Measurements from ENCODE around the gene GINS1. TPM values are rescaled to one million over a fixed set of nuclear protein-coding genes. Genes with fewer than 3 reads are reported as not detected.

Gene GINS1
- total and polyA plus RNA-seq, 4 donors = 0.17 to 11.4 (median 0.48) TPM

DNA sequence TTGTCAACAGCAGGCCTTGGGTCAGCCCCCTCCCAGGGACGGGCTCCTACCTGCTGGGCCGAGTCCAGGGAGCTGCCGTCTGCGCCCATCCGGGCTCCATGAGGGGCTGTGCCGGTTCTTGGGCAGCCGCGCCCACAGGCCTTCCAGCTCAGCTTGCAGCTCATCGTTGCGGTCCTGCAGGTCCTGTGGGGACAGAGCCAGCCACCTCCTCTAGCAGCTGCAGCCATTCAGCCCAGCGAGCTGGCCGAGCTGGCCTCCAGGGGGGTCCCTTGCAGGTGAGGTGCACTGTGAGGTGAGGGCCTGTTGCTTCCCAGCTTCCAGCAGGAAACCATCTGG lies 74.4 kb downstream of the GINS1 start (continued):
- TF ChIP-seq, protein P1, sequence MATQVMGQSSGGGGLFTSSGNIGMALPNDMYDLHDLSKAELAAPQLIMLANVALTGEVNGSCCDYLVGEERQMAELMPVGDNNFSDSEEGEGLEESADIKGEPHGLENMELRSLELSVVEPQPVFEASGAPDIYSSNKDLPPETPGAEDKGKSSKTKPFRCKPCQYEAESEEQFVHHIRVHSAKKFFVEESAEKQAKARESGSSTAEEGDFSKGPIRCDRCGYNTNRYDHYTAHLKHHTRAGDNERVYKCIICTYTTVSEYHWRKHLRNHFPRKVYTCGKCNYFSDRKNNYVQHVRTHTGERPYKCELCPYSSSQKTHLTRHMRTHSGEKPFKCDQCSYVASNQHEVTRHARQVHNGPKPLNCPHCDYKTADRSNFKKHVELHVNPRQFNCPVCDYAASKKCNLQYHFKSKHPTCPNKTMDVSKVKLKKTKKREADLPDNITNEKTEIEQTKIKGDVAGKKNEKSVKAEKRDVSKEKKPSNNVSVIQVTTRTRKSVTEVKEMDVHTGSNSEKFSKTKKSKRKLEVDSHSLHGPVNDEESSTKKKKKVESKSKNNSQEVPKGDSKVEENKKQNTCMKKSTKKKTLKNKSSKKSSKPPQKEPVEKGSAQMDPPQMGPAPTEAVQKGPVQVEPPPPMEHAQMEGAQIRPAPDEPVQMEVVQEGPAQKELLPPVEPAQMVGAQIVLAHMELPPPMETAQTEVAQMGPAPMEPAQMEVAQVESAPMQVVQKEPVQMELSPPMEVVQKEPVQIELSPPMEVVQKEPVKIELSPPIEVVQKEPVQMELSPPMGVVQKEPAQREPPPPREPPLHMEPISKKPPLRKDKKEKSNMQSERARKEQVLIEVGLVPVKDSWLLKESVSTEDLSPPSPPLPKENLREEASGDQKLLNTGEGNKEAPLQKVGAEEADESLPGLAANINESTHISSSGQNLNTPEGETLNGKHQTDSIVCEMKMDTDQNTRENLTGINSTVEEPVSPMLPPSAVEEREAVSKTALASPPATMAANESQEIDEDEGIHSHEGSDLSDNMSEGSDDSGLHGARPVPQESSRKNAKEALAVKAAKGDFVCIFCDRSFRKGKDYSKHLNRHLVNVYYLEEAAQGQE (IDR thresholded peaks at IDR 0.05) = no peak
- TF ChIP-seq, protein P2, sequence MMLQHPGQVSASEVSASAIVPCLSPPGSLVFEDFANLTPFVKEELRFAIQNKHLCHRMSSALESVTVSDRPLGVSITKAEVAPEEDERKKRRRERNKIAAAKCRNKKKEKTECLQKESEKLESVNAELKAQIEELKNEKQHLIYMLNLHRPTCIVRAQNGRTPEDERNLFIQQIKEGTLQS (IDR thresholded peaks at IDR 0.05) = no peak
- TF ChIP-seq YY1 (IDR thresholded peaks at IDR 0.05) = no peak
- no peak for TF ChIP-seq JUND (IDR thresholded peaks at IDR 0.05)
- TF ChIP-seq EGR1 (IDR thresholded peaks at IDR 0.05; ENCODE audit: low read depth in 2 of 2) = no peak

DNA sequence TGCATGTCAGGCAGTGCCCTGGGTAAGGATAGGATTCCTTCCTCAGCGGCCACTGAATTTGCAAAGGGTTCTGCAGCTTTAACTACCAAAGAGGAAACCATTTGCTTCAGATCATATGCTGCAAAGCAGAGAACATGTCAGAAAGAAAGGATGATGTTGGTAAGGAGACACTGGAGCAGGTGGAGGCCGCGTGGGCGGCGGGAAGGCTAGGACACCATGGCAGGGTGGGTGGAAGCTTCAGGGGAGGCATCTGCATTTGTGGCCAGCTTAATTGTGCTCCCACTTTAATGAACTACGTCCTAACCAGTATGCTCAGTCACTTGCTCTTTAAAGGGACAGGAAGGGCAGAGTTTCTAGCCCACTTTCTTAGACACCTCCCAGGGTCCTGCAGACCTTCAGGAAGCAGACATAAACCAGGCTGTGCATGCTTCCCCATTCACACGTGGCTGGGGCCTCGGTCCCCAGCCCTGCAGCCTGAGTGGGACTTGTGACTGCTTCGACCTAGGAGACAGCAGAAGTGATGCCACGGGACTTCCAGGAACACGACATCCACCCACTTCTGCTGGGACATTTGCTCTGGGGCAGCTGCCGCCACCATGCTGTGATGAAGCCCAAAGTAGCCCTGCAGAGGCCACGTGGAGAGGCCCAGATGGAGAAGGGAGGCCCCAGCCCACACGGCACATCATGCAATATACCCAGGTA lies 76.1 kb downstream of the GINS1 start:
- TF ChIP-seq TAF1 (conservative IDR thresholded peaks at IDR 0.05) (no peak), RXRA (IDR thresholded peaks at IDR 0.05) (no peak), SP1 (IDR thresholded peaks at IDR 0.05) (no peak)
- Histone ChIP-seq H3K27ac (ENCODE audit: low read depth in 1 of 2, low read length in 2 of 2) (no peak overlapping the region), H3K9me3 (ENCODE audit: control insufficient read depth in 4 of 4, low read length in 3 of 4) (no peaks in the 10 kb centered on the region), H3K27me3 (ENCODE audit: control insufficient read depth in 4 of 4, insufficient read depth in 4 of 4, low read length in 3 of 4) (no peaks in the 10 kb centered on the region), H3K9ac (ENCODE audit: low read depth in 1 of 2, low read length in 2 of 2) (no peak overlapping the region), H3K4me1 (ENCODE audit: control insufficient read depth in 4 of 4, insufficient read depth in 4 of 4, low read length in 3 of 4) (no peaks in the 10 kb centered on the region), H3K4me3 (ENCODE audit: low read depth in 1 of 3, low read length in 3 of 3) (no peak overlapping the region), H3K36me3 (ENCODE audit: control insufficient read depth in 4 of 4, insufficient read depth in 3 of 4, low read depth in 1 of 4, low read length in 3 of 4) (peaks cover 0 to 31% (median 12%) of the 10 kb centered on the region in 4 donors)
- DNase-seq (ENCODE audit: low spot score) = no peak
- 87% methylated on average over 14 of the region's 14 CpGs for WGBS

DNA sequence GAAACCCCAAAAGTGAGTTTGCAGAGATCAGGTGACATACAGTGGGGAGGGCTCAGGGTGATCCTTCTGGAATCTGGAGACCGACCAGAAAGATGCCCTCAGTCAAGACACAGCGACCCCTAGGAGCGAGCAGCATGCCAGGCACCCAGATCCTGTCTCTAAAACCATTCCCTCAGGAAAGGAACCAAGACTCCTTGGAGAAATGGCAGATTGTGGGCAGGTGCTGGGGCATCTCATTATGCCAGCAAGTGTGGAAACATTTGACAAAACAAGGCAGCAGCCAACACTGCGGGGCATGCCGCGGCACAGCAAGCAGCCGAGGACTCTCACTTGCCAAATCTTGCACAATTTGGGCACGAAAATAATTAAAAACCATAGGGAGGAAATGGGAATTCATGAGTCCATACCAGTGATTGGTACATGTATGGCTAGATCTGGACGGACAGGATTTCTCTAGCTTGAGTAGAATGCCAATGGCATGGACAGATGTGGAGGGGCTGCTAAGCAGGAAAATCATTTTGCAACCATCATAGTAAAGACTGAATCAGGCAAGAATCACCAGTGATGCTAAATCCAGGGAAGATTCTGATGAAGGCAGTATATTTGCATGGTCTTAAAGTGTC lies 76.9 kb downstream of the GINS1 start:
- DNase-seq (ENCODE audit: low spot score) = no peak
- Histone ChIP-seq H3K27me3 (ENCODE audit: control insufficient read depth in 4 of 4, insufficient read depth in 4 of 4, low read length in 3 of 4) (no peaks in the 10 kb centered on the region), H3K27ac (ENCODE audit: low read depth in 1 of 2, low read length in 2 of 2) (no peak overlapping the region), H3K4me3 (ENCODE audit: low read depth in 1 of 3, low read length in 3 of 3) (no peak overlapping the region), H3K9me3 (ENCODE audit: control insufficient read depth in 4 of 4, low read length in 3 of 4) (no peaks in the 10 kb centered on the region), H3K4me1 (ENCODE audit: control insufficient read depth in 4 of 4, insufficient read depth in 4 of 4, low read length in 3 of 4) (no peaks in the 10 kb centered on the region), H3K9ac (ENCODE audit: low read depth in 1 of 2, low read length in 2 of 2) (no peak overlapping the region), H3K36me3 (ENCODE audit: control insufficient read depth in 4 of 4, insufficient read depth in 3 of 4, low read depth in 1 of 4, low read length in 3 of 4) (peaks cover 0 to 32% (median 12%) of the 10 kb centered on the region in 4 donors)
- TF ChIP-seq, protein P3, sequence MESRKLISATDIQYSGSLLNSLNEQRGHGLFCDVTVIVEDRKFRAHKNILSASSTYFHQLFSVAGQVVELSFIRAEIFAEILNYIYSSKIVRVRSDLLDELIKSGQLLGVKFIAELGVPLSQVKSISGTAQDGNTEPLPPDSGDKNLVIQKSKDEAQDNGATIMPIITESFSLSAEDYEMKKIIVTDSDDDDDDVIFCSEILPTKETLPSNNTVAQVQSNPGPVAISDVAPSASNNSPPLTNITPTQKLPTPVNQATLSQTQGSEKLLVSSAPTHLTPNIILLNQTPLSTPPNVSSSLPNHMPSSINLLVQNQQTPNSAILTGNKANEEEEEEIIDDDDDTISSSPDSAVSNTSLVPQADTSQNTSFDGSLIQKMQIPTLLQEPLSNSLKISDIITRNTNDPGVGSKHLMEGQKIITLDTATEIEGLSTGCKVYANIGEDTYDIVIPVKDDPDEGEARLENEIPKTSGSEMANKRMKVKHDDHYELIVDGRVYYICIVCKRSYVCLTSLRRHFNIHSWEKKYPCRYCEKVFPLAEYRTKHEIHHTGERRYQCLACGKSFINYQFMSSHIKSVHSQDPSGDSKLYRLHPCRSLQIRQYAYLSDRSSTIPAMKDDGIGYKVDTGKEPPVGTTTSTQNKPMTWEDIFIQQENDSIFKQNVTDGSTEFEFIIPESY (IDR thresholded peaks at IDR 0.05) = no peak
- TF ChIP-seq FOXA1 (IDR thresholded peaks at IDR 0.05) = no peak
- no peak for TF ChIP-seq EGR1 (IDR thresholded peaks at IDR 0.05; ENCODE audit: low read depth in 2 of 2)
- TF ChIP-seq HNF4A (conservative IDR thresholded peaks at IDR 0.05) = no peak
- TF ChIP-seq NR2F2 (IDR thresholded peaks at IDR 0.05) = no peak
- TF ChIP-seq GABPA (IDR thresholded peaks at IDR 0.05 in 1 of 2, conservative IDR thresholded peaks at IDR 0.05 in 1 of 2) = no peak
- TF ChIP-seq TAF1 (conservative IDR thresholded peaks at IDR 0.05) = no peak
- TF ChIP-seq, protein P4, sequence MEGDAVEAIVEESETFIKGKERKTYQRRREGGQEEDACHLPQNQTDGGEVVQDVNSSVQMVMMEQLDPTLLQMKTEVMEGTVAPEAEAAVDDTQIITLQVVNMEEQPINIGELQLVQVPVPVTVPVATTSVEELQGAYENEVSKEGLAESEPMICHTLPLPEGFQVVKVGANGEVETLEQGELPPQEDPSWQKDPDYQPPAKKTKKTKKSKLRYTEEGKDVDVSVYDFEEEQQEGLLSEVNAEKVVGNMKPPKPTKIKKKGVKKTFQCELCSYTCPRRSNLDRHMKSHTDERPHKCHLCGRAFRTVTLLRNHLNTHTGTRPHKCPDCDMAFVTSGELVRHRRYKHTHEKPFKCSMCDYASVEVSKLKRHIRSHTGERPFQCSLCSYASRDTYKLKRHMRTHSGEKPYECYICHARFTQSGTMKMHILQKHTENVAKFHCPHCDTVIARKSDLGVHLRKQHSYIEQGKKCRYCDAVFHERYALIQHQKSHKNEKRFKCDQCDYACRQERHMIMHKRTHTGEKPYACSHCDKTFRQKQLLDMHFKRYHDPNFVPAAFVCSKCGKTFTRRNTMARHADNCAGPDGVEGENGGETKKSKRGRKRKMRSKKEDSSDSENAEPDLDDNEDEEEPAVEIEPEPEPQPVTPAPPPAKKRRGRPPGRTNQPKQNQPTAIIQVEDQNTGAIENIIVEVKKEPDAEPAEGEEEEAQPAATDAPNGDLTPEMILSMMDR (IDR thresholded peaks at IDR 0.05; ENCODE audit: low read depth, low read length, missing input control) = no peak
- TF ChIP-seq HNF4G (IDR thresholded peaks at IDR 0.05) = no peak
- no peak for TF ChIP-seq YY1 (IDR thresholded peaks at IDR 0.05)
- TF ChIP-seq, protein P2 (IDR thresholded peaks at IDR 0.05) = no peak
- 87% methylated on average over 9 of the region's 9 CpGs for WGBS
